KOPT-K1 (cell line): ENCODE measurements around the gene PABPC3.

Experiments
- H3K27ac ChIP-seq: fragments of 200-600 bp; sonication (generic); 2 replicates; pipeline ENCODE4 v1.5.1; 2016; ENCODE audit warnings: antibody characterized with exemption, mild to moderate bottlenecking, low read depth, low read length; ENCODE audit not compliant: poor library complexity, severe bottlenecking
- H3K36me3 ChIP-seq: fragments of 200-600 bp; sonication (generic); 2 replicates; pipeline ENCODE4 v1.5.1; 2017; ENCODE audit warnings: antibody characterized with exemption, mild to moderate bottlenecking, low read length, moderate library complexity; ENCODE audit not compliant: insufficient read depth
- H3K9me3 ChIP-seq: fragments of 200-600 bp; sonication (generic); 2 replicates; pipeline ENCODE4 v1.5.1; 2017; ENCODE audit warnings: antibody characterized with exemption, low read length, mild to moderate bottlenecking; ENCODE audit not compliant: insufficient read depth, poor library complexity, severe bottlenecking

The PABPC3 gene

DNA sequence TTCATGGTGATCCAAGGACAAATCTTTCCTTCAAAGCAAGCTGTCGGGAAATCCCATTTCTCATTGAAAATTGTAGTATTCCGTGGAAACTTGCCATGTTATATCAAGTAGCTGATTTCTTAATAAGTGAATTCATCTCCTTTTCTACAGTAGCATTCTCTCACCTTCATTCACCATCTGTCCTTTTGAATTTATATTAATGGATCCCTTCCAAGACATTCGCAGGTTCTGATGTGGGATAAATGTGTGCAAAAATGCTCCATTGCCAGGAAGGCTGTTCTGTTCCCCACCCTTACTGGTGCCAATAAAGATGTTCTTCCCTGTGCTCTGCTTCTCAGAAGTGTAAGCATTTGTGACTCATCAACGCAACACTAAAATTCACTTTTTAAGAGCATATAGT, 40.0 kb downstream of the PABPC3 start:
- Histone ChIP-seq H3K27ac (no peak overlapping the region), H3K36me3 (no peaks in the 10 kb centered on the region), H3K9me3 (no peaks in the 10 kb centered on the region)

DNA sequence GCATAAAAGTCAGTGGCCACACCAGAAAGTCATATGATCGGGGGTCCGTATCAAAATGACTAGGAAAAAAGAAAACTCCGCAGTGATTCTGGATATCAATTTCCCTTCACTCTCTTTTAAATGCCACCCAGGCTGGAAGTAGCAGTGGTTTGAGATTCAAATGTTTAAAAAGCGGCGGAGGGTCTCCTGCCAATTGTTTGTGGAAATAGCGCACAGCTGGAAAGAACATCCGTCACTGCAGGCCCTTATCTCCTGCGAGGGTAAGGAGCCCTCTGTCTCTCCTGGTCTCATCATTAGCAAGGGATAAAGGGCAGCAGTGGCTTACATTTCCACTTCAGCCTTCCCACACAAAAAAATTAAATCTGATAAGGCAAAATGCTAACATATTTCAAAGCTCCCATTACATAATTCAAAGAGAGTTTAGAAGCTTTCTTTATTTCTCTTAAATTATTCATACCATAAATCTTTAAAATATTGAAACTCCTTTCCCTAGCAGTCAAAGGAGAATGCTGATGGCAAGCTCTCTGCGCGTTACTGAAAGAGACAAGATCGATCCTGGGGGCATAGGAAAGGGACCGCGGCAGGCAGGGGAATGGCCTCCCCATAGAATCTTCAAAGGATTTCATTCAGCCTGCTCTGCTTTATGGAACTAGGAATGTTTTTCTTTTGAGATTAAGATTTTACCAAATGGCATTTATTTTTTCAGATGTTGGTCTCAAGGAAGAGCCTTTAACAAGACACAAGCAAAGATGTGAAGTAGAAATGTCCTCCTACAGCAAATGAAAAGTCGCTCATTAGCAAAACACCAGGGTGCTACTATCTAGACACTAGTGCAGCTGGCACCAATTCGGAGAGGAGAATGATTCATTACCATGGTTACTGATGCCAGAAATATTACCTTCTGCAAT, 41.2 kb downstream of the PABPC3 start:
- no peaks in the 10 kb centered on the region for H3K36me3 ChIP-seq
- H3K27ac ChIP-seq, result no peak overlapping the region
- no peaks in the 10 kb centered on the region for H3K9me3 ChIP-seq

DNA sequence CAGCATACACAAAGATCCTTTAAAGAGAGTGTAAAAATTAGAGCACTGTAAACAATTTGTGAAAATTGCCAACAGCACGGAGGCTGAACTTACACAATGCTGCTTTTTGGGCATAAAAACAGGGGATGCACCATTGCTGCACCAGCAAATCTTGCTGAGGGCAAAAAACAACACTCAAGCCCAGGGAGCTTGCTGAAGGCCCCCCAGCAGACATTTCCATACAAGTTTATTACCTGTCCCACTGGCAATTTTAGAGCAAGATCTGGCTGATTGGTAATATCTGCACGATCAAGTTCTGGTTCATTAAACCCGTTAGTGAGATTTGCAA, 41.8 kb downstream of the PABPC3 start:
- no peaks in the 10 kb centered on the region for H3K36me3 ChIP-seq
- no peak overlapping the region for H3K27ac ChIP-seq
- H3K9me3 ChIP-seq, result no peaks in the 10 kb centered on the region

DNA sequence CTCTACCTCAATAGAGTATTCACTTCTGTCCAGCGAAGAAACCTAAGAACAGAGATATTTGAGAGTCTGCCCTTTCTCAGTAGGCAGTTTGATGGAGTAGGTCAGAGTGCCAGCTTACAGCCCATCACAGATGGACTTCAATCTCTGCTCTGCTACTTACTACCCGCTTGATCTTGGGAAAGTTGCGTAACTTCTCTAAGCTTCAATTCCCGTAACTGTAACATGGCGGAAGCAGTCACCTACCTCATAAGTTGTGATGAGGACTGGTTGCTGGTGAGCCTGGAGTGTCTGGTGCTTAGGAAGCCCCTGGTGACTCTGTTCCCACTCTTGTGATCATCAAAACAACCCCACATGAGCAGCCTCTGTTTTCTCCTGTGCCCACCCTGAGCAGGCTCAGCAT, 45.1 kb downstream of the PABPC3 start:
- H3K36me3 ChIP-seq, result no peaks in the 10 kb centered on the region
- no peaks in the 10 kb centered on the region for H3K9me3 ChIP-seq
- no peak overlapping the region for H3K27ac ChIP-seq

DNA sequence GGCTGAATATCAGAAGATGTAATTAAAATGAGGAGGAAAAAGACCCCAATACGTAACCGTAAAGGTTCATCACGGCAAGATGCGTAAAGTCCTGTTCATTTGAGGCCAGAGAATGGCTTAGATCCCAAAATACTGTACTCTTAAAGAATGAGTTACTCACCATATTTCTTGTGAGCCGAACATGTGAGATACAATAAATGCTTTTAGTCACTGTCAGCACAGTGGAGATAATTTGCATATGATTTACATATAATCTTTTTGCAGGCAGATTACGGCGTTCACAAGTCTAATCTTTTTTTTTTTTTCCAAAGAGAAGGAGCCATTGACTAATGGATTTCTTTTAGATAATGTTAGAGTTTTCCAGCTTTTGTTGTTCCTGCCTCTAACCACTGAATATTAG, 47.8 kb downstream of the PABPC3 start:
- H3K27ac ChIP-seq, result no peak overlapping the region
- H3K9me3 ChIP-seq, result peaks cover 9% of the 10 kb centered on the region
- no peaks in the 10 kb centered on the region for H3K36me3 ChIP-seq

DNA sequence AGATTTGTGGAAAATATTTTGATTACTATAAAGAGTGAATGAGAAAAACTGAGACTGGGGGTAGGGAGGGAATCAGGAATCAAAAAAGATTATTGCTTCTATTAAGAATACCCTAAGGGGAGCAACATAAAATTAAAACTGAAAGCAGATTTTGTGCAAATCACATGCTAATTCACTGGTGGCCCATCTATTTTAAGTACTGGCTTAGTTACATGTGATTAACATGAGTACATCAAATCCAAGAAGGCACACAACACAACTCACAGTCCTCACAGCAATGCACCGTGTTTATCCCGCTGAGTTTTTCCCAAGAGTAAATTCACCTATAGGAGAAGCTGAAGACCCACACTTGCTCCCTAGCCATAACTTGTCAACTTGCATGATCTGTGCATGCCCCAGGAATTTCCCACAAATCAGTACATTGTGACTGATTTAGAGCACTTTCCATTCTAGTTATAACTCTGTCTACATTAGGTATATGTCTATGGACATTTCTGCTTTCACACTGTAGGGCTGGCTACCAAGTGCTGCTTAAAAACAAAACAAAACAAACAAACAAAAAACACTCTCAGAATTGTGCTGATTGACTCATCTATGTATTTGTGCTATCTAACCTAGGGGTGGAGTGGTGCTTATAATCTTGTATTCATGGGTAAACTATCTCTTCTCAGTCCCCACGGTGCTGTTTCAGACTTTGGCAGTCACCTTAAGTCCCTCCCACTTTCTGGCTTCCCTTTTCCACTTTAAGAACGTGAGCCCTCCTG, 51.9 kb downstream of the PABPC3 start:
- Histone ChIP-seq H3K9me3 (peaks cover 9% of the 10 kb centered on the region), H3K27ac (no peak overlapping the region), H3K36me3 (no peaks in the 10 kb centered on the region)

DNA sequence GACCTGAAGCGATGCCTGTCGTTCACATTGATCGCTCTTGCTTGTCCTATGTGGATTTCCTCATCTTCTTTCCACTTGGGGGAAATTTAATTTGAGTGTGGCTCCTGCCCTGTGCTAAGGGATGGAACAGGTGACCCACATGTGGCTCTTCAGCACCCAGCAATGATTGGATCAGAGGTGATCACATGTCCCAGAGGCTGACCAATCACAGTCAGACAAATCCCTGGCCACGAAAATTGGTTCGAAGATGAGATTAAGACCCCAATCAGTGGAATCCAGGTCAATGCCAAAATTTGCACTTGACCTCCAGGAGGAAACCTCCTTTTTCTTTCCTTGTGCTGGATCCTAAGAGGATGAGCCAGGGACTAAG, 52.5 kb downstream of the PABPC3 start:
- Histone ChIP-seq H3K27ac (no peak overlapping the region), H3K36me3 (no peaks in the 10 kb centered on the region), H3K9me3 (peaks cover 9% of the 10 kb centered on the region)
